ENCODE measurements around the gene VPS52.
"Not testable (repeated sequence)": the region's sequence is repeated elsewhere in the genome, so short reads cannot be mapped to it uniquely, and the experiment has no call there.

VPS52 gene

DNA sequence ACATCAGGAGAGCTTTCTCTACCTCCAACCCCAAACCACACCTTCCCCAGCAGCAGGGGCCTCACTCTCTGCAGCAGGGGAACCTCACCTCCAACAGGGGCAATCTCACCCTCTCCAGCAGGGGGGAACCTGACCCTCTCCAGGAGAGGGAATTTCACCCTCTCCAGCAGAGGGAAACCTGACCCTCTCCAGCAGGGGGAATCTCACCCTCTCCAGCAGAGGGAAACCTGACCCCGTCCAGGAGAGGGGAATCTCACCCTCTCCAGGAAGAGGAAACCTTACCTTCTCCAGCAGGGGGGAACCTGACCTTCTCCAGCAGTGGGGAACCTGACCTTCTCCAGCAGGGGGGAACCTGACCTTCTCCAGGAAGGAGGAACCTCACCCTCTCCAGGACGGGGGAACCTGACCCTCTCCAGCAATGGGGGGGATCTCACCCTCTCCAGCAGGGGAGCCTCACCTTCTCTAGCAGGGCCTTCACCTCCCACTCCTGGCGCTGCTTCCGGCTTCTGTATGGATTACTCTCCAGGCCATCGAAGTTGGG is 8.4 kb upstream of the VPS52 start:
- DNase-seq = peak; percentile 71

DNA sequence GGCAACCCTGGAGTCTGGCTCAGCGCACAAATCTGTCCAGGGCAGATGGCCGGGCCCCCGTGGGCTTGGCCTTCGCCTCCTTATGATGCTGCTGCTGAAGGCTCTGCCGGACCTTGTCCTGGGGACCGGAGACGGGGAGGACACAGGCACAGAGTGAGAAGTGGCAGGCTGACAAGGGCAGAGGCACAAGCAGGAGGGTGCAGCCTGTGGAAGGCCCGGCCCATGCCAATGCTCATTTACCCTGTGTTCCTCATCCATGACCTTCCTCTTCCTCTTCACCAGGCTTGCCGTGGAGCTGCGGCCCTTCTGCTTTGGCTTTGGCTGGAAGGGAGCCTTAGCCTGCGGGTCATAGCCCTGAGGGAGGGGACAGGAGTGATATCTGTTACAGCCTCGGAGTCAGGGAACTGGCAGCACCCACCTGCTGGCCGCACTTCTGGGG is 7.6 kb upstream of the VPS52 start:
- no peak for DNase-seq

DNA sequence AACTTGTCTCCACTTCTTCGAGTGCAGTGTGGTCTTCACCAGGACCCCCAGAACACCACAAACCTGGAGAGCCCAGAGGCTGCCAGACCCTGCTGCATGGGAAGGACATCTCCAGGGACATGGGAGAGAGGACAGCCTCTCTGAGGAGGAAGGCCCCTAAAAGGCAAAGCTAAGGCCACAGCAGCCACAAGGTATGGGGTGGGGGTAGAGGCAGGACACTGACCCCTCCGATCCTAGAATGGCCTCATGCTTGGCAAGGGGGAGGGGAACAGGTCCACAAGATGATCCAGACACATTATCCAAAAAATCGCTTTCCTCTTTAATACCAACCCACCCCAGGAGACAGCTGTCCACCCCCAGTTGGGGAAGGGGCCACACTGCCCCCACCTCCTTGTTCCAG is 7.1 kb upstream of the VPS52 start:
- DNase-seq = no peak

DNA sequence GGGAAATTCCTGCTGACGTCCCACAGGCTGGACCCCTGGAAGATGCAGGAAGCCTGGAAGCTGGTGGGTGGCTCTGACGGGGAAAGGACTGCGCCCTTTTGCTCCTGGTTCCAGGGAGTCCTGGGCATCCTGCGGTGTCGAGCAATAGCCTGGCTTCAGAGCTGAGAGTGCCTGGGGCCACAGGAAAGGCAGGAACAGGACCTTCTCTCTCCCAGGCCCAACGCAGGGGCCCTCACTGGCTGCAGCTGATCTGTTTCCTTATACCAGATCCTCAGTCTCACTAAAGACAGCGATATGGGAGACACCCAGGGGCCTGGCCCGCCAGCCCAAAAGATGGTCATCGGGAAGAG is 6.7 kb upstream of the VPS52 start:
- DNase-seq = no peak

DNA sequence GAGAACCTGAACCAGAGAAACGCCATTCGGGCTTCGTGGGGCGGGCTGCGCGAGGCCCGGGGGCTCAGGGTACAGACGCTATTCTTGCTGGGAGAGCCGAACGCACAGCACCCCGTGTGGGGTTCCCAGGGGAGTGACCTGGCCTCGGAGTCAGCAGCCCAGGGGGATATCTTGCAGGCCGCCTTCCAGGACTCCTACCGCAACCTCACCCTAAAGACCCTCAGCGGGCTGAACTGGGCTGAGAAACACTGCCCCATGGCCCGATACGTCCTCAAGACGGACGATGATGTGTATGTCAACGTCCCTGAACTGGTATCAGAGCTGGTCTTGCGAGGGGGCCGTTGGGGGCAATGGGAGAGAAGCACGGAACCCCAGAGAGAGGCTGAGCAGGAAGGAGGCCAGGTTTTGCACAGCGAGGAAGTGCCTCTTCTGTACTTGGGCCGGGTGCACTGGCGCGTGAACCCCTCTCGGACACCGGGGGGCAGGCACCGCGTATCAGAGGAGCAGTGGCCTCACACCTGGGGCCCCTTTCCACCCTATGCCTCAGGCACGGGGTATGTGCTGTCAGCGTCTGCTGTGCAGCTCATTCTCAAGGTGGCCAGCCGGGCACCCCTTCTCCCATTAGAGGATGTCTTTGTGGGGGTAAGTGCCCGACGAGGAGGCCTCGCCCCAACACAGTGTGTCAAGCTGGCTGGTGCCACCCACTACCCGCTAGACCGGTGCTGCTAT is 6.2 kb upstream of the VPS52 start:
- no peak for DNase-seq

DNA sequence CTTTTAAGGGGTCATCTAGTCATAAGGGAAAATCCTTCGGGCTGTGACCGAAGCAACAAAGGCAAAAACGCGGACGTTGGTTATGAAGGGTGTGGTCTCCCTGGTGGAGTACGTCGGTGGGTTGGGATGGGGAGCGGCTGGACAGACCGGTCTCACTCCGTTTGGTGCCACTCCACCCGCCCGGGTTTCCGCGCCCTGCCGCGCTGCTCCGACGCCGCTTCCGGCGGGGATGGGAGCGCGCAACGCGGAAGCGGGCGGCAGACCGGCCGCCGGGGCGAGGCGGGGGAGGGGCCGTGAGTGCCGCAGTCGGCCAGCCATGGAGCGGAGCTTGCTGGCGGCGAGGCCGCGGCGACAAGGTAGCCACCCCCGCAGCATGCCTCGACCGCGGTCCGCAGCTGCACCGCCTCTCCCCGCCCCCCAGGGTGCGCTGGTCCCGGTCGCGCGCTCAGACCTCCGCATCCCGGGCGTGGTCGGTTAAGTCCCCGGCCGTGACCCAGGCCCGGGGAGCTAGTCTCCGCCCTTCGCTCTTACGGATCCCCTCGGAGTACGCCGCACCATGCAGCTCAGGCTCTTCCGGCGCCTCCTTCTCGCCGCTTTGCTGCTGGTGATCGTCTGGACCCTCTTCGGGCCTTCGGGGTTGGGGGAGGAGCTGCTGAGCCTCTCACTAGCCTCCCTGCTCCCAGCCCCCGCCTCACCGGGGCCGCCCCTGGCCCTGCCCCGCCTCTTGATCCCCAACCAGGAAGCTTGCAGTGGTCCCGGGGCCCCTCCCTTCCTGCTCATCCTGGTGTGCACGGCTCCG is 5.4 kb upstream of the VPS52 start, which contains the start of gene B3GALT4:
Gene B3GALT4, plus strand, starts transcription at position 260 of the 799 bp plus-strand sequence. Its CDS starts 297 bp downstream, at position 557.
- peak; percentile 96 for DNase-seq

DNA sequence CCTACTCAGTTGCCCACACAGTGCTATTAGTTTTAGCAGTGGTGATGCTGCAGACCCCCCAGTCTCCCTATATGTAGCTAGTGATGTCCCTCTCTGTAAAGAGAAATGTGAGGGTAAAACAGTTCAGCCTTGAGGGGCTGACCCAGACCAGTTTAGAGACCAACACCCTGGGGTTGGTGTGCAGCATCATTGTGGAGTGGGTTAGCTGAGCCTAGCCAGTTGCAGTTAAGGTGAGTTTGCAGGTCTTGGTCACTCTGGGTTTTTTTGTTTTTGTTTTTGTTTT is 4.8 kb upstream of the VPS52 start:
- no peak for DNase-seq

DNA sequence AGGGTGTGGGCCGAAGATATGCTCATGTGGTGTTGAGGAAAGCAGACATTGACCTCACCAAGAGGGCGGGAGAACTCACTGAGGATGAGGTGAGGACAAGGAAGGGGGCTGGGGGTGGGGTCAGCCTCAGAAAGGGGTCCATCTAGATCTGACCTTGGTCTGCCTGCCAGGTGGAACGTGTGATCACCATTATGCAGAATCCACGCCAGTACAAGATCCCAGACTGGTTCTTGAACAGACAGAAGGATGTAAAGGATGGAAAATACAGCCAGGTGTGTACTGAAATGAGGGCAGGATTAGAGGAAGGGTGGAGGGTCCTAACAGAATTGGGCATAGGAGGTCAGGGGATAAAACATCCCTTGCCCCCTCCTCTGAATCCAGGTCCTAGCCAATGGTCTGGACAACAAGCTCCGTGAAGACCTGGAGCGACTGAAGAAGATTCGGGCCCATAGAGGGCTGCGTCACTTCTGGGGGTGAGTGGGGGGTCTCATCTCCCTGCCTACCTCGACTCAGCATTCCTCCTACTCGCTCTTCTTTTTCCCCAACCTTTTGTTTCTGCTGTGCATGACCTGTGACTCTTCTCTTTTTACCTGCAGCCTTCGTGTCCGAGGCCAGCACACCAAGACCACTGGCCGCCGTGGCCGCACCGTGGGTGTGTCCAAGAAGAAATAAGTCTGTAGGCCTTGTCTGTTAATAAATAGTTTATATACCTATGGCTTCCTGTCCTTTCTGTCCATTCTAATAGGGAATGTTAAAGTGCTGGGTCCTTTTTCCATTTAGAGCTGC is 4.3 kb upstream of the VPS52 start:
- DNase-seq = not testable (repeated sequence)

DNA sequence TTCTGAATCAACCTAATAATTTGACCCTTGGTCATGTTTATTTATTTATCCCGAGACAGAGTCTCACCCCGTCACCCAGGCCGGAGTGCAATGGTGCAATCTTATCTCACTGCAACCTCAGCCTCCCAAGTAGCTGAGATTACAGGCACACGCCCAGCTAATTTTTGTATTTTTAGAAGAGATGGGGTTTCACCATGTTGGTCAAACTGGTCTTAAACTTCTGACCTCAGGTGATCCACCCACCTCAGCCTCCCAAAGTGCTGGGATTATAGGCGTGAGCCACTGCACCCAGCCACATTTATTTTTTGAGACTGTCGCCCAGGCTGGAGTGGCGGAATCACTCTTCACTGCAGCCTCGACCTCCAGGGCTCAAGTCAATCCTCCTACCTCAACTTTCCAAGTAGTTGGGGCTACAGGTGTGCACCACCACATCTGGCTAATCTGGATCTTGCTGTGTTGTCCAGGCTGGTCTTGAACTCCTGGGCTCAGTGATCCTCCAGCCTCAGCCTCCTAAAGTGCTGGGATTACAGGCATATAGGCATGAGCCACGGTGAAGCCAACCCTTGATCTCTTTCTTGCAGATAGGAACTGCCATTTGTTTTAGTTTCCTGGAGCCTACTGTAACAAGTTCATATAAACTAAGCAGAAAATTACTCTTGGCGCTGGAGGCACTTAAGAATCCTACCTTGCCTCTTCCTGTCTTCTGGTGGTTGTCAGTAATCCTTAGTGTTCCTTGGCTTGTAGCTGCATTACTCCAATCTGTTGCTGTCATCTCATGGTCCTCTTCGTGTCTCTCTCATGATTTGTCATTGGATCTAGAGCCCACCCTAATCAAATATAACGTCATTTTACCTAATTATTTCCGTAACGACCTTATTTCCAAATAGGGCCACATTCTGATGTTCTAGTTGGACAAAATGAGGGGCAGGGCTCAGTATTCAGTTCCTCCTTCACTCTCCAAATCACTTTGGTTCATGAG is 2.5 kb upstream of the VPS52 start:
- DNase-seq = no peak

DNA sequence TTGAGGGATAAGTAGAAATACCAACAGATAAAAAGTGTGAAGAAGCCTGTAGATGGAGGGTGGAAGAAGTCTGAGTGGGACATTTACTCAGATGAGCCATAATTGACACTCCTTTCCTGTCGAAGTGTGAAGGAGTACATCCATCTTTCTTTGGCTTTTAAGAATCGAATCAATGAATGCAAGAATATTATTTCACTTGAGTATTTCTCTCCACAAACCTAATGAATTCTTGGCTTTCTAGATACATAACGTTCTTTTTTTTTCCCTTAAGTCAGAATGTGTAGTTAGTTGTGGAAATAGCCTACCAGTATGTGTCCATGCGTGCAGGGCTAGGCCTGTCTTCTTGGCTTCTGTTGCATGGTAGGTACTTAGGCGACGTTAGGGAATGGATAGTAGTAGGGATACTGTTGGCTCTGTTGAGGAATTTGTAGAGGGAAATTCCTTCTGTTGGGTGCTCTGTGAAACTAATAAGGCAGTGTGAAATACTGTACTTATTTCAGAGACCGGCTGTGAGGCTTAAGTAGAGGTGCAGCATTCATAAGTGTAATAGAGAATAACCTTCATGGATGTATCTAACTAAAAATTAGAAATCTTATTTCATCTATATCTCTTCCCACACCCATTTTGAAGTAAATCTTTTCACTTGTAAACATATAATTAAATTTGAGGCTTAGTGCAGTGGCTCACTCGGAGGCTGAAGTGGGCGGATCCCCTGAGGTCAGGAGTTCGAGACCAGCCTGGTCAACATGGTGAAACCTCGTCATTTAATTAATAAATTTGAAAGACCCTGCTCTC is 1.6 kb upstream of the VPS52 start:
- no peak for DNase-seq

DNA sequence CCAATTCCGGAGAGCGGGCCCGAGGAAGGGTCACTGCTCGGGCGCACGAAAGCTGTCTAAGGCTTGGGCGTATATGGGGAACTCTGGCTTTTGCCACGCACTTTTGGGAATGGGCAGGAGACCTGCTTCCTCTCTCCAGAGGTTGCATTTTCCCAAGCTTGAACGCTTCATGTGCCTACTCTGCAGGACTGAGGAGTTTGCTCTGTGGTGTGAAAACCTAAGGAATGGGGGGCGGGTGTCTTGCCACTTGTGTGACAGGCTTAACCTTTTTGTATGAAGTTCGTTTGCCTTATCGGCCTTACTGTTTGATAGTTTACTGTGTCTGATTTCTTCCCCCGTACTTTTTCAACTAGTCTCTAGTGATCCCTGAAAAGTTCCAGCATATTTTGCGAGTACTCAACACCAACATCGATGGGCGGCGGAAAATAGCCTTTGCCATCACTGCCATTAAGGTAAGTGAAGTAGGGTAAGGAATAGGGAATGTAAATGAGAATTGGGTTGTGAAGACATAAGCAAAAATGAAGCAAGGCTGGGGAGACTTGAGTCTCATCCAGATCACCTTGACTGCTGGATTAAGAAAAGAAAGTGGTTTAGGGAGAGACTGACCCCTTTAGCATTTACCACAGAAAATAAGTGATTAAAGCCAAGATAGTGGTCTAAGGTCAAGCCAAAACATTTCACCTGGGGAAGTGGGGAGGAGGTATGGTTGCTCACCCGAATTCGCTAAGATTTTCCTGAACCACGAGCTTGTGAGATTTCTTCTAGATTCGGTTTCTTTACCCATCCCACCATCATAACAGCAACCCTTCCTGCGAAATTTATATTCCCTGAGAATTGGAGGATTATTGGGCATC is 826 bp upstream of the VPS52 start:
- no peak for DNase-seq

DNA sequence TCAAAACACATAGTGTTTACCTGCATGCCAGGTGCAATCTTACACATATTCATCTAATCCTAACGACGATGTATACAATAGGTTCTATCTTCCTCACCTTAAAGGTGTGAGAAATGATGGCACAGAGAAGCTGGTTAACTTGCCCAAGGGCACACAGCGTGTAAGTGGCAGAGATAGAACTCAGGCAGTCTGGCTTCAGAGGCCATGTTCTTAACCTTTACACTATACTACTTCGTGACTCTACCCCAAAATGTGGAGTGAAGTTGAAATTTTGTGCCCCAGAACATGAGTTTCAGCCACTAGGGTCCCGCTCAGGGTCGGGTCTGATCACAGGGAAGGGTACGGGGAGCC is 584 bp downstream of the VPS52 start:
- DNase-seq = no peak

DNA sequence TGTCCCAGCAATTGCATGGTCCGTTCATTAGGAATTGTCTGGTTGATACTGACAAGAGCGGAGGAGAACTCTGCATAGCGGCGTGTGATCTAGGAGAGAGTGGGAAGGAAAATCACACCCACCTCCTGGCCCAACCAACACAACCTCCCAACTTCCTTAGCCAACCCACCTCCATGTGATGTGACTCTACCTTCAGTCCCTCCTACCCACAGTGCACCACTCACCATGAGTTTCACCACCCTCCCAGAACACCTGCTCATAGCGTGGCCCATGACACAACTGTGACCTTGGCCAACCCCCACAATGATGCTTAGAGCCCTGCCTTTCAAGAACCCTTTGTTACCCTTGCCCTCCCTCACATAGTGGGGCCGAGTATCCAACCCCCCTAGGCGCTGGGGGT is 7.7 kb downstream of the VPS52 start:
- DNase-seq = no peak

DNA sequence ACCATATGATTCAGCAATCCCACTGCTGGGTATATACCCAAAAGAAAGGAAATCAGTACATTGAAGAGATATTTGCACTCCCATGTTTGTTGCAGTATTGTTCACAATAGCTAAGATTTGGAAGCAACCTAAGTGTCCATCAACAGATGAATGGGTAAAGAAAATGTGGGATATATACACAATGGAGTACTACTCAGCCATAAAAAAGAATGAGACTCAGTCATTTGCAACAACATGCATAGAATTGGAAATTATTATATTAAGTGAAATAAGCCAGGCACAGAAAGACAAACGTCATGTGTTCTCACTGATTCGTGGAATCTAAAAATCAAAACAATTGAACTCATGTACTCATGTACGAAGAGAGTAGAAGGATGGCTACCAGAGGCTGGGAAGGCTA is 9.2 kb downstream of the VPS52 start:
- not testable (repeated sequence) for DNase-seq

DNA sequence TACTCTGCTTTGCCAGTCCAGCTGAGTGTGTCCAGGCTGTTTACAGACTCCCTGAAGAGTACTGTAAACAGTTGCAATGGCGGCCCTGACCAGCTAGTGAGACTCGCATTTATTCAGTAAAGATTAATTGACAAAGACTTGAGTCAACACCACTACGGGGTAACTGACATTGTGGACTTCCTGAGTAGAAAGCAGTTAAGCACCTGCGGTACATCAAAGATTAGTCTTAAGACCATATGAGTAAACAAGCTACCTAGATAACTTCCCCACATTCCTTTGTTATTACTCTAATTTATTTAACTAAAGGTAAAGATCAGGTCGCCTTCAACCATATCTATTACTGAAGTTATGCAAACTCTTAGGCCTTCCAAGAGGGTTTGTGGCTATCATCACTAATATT is 12.6 kb downstream of the VPS52 start:
- DNase-seq = no peak

DNA sequence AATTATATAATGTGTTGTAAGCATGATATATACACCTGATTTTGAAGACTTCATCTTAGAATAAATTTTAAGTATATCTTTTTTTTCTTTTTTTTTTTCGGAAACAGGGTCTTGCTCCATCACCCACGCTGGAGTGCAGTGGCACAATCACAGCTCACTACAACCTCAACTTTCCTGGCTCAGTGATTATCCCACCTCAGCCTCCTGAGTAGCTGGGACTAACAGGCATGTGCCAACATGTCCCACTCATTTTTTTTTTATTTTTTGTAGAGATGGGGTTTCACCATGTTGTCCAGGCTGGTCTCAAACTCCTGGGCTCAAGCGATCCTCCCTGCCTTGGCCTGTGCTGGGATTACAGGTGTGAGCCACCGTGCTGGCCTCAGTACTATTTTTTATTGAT is 17.1 kb downstream of the VPS52 start:
- DNase-seq = no peak

DNA sequence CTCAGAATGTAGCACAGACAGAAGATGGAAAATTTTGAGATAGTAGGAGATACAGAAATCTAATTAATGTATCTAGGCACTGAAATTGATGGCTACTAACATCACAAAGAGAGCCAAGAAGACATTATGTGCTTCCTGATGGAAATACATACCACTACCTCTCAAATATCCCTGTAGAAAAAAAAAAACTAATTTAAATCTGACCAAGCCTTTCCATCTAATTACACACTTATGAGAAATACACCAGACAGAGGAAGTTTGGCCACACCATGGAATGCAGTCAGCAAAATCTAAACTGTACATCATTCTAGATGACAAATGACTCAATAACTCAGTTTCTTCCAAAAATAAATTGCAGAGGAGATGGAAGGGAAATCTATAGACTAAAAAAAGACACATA is 18.9 kb downstream of the VPS52 start:
- DNase-seq = no peak

DNA sequence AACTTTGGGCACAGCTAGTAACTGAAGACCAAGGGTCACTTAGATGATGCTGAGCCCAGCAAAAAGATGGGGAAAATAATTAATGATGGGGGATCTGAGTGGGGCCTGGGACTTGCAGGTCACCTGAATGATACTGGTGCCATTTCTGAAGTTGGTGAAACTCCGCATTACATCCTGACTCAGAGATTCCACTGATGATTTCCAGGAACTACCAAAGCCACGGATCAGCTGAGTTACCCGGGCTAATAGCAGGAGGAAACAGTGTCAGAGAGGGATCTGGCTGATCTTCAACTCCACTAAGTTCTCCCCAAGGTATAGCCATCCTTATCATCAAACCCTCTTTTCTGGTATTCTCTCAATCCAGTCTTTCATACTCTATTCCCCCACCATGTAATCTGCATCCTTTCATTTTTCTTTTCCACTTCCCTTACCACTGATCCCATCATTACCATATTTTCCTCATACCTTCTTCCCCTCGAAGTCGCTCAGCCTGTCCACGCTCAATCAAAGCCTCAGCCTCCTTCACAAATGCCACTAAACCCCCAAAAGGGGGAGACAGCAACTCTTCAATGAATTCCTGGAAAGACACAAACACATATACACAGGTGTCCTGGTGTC is 20.2 kb downstream of the VPS52 start:
- no peak for DNase-seq

DNA sequence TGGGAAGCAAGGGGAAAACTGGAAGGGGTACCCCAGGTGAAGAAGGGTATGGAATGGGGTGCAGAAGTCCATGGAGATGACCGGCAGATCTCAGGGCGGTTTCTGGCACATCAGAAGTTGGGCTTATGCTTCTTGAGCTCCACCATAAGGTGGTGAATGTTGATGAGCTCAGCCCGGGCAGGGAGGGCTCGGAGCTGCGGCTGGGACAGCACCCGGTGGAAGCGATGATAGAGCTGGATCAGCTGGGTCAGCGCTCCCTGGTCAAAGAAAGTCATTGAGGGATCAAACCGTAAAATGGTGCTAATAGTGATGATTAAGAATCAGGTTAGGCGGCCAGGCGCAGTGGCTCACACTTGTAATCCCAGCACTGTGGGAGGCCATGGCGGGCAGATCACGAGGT is 20.9 kb downstream of the VPS52 start:
- DNase-seq = no peak

All from NCI-H510A treated with DMSO at 0.1 percent for 48 hours (cell line).